IPS-18a (cell line): ENCODE measurements around the gene WASHC3.
"Not testable (repeated sequence)": the region's sequence is repeated elsewhere in the genome, so short reads cannot be mapped to it uniquely, and the experiment has no call there.

ENCODE experiments used
- H3K27ac ChIP-seq: one replicate; pipeline ENCODE4 v1.5.1; 2013; ENCODE audit warnings: low read length
- H3K27me3 ChIP-seq: one replicate; pipeline ENCODE4 v1.6.1; 2013; ENCODE audit warnings: mild to moderate bottlenecking, low read length; ENCODE audit not compliant: control insufficient read depth, insufficient read depth
- H3K36me3 ChIP-seq: one replicate; pipeline ENCODE4 v1.6.1; 2013; ENCODE audit warnings: low read depth, low read length; ENCODE audit not compliant: control insufficient read depth
- H3K4me1 ChIP-seq: one replicate; pipeline ENCODE4 v1.6.1; 2013; ENCODE audit warnings: low read depth, low read length; ENCODE audit not compliant: control insufficient read depth
- H3K4me3 ChIP-seq: one replicate; pipeline ENCODE4 v1.5.1; 2013; ENCODE audit warnings: low read length
- H3K9ac ChIP-seq: one replicate; pipeline ENCODE4 v1.6.1; 2013; ENCODE audit warnings: mild to moderate bottlenecking, low read length, moderate library complexity
- H3K9me3 ChIP-seq: one replicate; pipeline ENCODE4 v1.6.1; 2013; ENCODE audit warnings: low read depth, low read length; ENCODE audit not compliant: control insufficient read depth

The WASHC3 gene

GRCh38 chr12:102061560-102062418 is at the start of gene WASHC3:
TSS of gene WASHC3 (minus strand) at chr12:102061991. CDS start at chr12:102061962, 29 bp downstream.
- Histone ChIP-seq H3K36me3 (no peaks in the 10 kb centered on the region), H3K4me1 (peaks cover 5% of the 10 kb centered on the region), H3K9me3 (no peaks in the 10 kb centered on the region), H3K9ac (peak within 1 kb of the TSS; percentile 61), H3K4me3 (peak within 1 kb of the TSS; percentile 88), H3K27me3 (no peaks in the 10 kb centered on the region), H3K27ac (no peak within 1 kb of the TSS)

GRCh38 chr12:102110782-102111181 is 49.0 kb upstream of the WASHC3 start:
- no peak overlapping the region for H3K4me3 ChIP-seq
- H3K9me3 ChIP-seq, result no peaks in the 10 kb centered on the region
- peaks cover 64% of the 10 kb centered on the region for H3K36me3 ChIP-seq
- H3K27ac ChIP-seq, result no peak overlapping the region
- H3K27me3 ChIP-seq, result no peaks in the 10 kb centered on the region
- no peak overlapping the region for H3K9ac ChIP-seq
- peaks cover 17% of the 10 kb centered on the region for H3K4me1 ChIP-seq

GRCh38 chr12:102107970-102108369 is 46.2 kb upstream of the WASHC3 start:
- no peak overlapping the region for H3K9ac ChIP-seq
- no peaks in the 10 kb centered on the region for H3K9me3 ChIP-seq
- H3K27me3 ChIP-seq, result no peaks in the 10 kb centered on the region
- H3K4me1 ChIP-seq, result peaks cover 7% of the 10 kb centered on the region
- H3K36me3 ChIP-seq, result peaks cover 67% of the 10 kb centered on the region
- H3K4me3 ChIP-seq, result no peak overlapping the region
- H3K27ac ChIP-seq, result no peak overlapping the region

- H3K9ac ChIP-seq, result no peak overlapping the region
- no peaks in the 10 kb centered on the region for H3K9me3 ChIP-seq
- peaks cover 63% of the 10 kb centered on the region for H3K36me3 ChIP-seq
- H3K4me3 ChIP-seq, result no peak overlapping the region
- no peak overlapping the region for H3K27ac ChIP-seq
- H3K4me1 ChIP-seq, result no peaks in the 10 kb centered on the region
- no peaks in the 10 kb centered on the region for H3K27me3 ChIP-seq
Measured at GRCh38 chr12:102106905-102107304, 45.1 kb upstream of the WASHC3 start.

DNA sequence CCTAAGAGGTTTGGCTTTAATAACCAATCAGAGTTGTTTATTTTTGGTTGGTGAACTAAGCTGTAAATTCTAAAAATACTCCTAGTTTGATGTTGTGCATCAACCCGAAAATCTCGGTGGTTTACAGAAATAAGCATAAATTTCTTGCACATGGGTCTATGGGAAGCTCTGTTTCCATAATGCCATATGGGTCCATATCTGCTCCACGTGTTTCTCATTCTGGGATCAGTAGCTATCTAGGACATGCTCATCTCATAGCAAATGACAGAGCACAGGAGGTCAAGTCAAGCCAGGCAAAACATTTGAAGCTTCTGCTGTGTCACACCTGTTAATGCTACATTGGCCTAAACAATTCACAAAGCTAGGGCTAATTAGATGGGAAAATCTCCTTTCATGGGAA is 35.1 kb upstream of the WASHC3 start:
- Histone ChIP-seq H3K36me3 (peaks cover 55% of the 10 kb centered on the region), H3K4me1 (no peaks in the 10 kb centered on the region), H3K27ac (no peak overlapping the region), H3K27me3 (no peaks in the 10 kb centered on the region), H3K9ac (no peak overlapping the region), H3K9me3 (no peaks in the 10 kb centered on the region), H3K4me3 (no peak overlapping the region)

GRCh38 chr12:102095677-102096263 is 34.0 kb upstream of the WASHC3 start:
- Histone ChIP-seq H3K9ac (no peak overlapping the region), H3K9me3 (no peaks in the 10 kb centered on the region), H3K27me3 (no peaks in the 10 kb centered on the region), H3K36me3 (peaks cover 55% of the 10 kb centered on the region), H3K4me1 (no peaks in the 10 kb centered on the region), H3K4me3 (no peak overlapping the region), H3K27ac (no peak overlapping the region)

DNA sequence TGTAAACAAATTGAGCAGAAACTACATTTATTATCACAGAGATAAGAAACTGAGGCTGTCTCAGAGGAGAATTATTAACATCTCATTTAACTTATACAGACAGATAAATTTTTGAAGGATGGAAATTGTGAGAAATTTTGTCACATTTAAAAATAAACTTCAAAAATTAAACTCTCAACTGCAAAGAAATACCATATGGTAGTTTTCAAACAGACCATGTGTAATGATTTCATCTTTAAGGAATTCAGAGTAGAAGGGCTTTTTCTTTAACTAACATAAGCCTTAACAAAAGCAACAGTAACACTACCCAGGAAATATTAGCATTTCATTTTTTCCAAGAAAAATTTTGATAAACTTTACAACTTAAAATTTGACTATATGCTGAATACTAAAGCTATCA is 31.5 kb upstream of the WASHC3 start:
- Histone ChIP-seq H3K9ac (no peak overlapping the region), H3K4me3 (no peak overlapping the region), H3K27me3 (no peaks in the 10 kb centered on the region), H3K27ac (no peak overlapping the region), H3K9me3 (no peaks in the 10 kb centered on the region), H3K36me3 (peaks cover 37% of the 10 kb centered on the region), H3K4me1 (no peaks in the 10 kb centered on the region)

- not testable (repeated sequence) for H3K9me3 ChIP-seq, H3K9ac ChIP-seq, H3K27me3 ChIP-seq, H3K4me3 ChIP-seq, H3K4me1 ChIP-seq, H3K27ac ChIP-seq
- H3K36me3 ChIP-seq, result peaks cover 15% of the 10 kb centered on the region
Measured at GRCh38 chr12:102089228-102089835, 27.5 kb upstream of the WASHC3 start.

- Histone ChIP-seq H3K4me3 (no peak overlapping the region), H3K36me3 (peaks cover 46% of the 10 kb centered on the region), H3K27ac (no peak overlapping the region), H3K4me1 (no peaks in the 10 kb centered on the region), H3K9ac (no peak overlapping the region), H3K27me3 (no peaks in the 10 kb centered on the region), H3K9me3 (no peaks in the 10 kb centered on the region)
Measured at GRCh38 chr12:102080842-102081241, 19.1 kb upstream of the WASHC3 start.

DNA sequence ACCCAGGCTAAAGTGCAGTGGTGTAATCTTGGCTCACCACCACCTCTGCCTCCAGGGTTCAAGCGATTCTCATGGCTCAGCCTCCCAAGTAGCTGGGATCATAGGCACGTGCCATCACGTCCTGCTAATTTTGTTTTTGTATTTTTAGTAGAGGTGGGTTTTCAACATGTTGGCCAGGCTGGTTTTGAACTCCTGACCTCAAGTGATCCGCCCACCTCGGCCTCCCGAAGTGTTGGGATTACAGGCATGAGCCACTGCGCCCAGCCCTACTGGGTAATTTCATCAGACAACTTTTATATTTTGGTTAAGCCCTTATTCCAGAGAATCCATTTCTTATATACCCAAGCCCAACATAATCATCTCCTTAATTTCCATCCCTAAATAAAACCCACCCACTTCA is 10.3 kb upstream of the WASHC3 start:
- not testable (repeated sequence) for H3K9ac ChIP-seq, H3K9me3 ChIP-seq

DNA sequence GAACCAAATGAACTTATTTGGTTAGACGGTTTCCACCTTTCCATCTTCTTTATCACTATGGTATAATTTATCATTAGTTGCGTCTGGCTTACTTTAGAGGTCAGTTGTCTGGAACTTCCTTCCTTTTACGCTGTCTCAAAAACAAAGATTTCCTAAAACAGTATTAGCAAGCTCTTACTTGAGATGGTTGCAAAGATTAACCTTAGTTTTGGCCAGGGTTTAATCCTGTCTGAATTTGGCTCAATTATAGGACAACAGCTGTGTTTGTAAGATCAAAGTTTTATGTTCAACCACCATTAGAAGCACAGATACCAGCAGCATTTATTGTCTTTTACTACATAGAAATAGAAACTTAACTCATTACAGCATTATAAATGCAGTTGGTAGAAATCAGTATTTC is 7.9 kb upstream of the WASHC3 start:
- H3K27ac ChIP-seq, result no peak overlapping the region
- H3K27me3 ChIP-seq, result no peaks in the 10 kb centered on the region
- no peak overlapping the region for H3K4me3 ChIP-seq
- H3K36me3 ChIP-seq, result peaks cover 13% of the 10 kb centered on the region
- no peak overlapping the region for H3K9ac ChIP-seq
- H3K4me1 ChIP-seq, result no peaks in the 10 kb centered on the region
- H3K9me3 ChIP-seq, result no peaks in the 10 kb centered on the region

More for the DNA sequence above, 10.3 kb upstream of the WASHC3 start:
- not testable (repeated sequence) for H3K27me3 ChIP-seq, H3K4me3 ChIP-seq, H3K4me1 ChIP-seq, H3K27ac ChIP-seq
- H3K36me3 ChIP-seq, result peaks cover 32% of the 10 kb centered on the region
